Calu3 (cell line): ENCODE results near the gene ITGB7. TPM values are rescaled to one million over a fixed set of nuclear protein-coding genes. Genes with fewer than 3 reads are reported as not detected.

ENCODE experiments used
- BruUV-seq: library from RNA; stranded (reverse); fragments of 400-500 nt; replicated peaks from 2 replicates; lab custom pipeline; 2021; lab: Mats Ljungman, UMichigan
- CTCF ChIA-PET: fragments of 300-600 bp; sonication (Branson Sonifier 250); formaldehyde crosslinking; loops from one replicate; lab custom pipeline; 2022; ENCODE audit warnings: antibody characterized with exemption; lab: Charles Lee
- DNase-seq: peaks from one replicate; pipeline ENCODE4 v3.0.0; 2022
- H3K27ac Mint-ChIP-seq: one replicate; pipeline ENCODE4 v1.8.0; 2022; ENCODE audit warnings: mixed read lengths; ENCODE audit not compliant: unreplicated experiment
- H3K27me3 Mint-ChIP-seq: one replicate; pipeline ENCODE4 v1.8.0; 2022; ENCODE audit warnings: mixed read lengths; ENCODE audit not compliant: unreplicated experiment
- H3K36me3 Mint-ChIP-seq: one replicate; pipeline ENCODE4 v1.8.0; 2022; ENCODE audit warnings: mild to moderate bottlenecking, moderate library complexity, mixed read lengths; ENCODE audit not compliant: insufficient read depth, unreplicated experiment
- H3K4me1 Mint-ChIP-seq: one replicate; pipeline ENCODE4 v1.8.0; 2022; ENCODE audit warnings: mild to moderate bottlenecking, low read depth, mixed read lengths; ENCODE audit not compliant: unreplicated experiment
- H3K4me3 Mint-ChIP-seq: one replicate; pipeline ENCODE4 v1.8.0; 2022; ENCODE audit warnings: mild to moderate bottlenecking, low read depth, moderate library complexity, mixed read lengths; ENCODE audit not compliant: unreplicated experiment
- H3K9me3 Mint-ChIP-seq: one replicate; pipeline ENCODE4 v1.8.0; 2022; ENCODE audit warnings: low read depth, mixed read lengths; ENCODE audit not compliant: unreplicated experiment
- intact Hi-C: fragments of 100-400 bp; cut with micrococcal nuclease; formaldehyde crosslinking; loops from one replicate; pipeline ENCODE4 v1.10.0; 2022; ENCODE audit not compliant: unreplicated experiment
- total RNA-seq: library from RNA; stranded (reverse); gene quantifications from 2 replicates; pipeline ENCODE4 v1.2.3, GENCODE V29; 2022
- TF ChIP-seq, protein P1 (sequence below): fragments of 200-600 bp; IDR thresholded peaks from one replicate; pipeline ENCODE4 v1.8.0; 2022; ENCODE audit warnings: antibody characterized with exemption; ENCODE audit not compliant: unreplicated experiment

Gene ITGB7
- total RNA-seq, 1 experiment from 2014 or later: 4.3 TPM

DNA sequence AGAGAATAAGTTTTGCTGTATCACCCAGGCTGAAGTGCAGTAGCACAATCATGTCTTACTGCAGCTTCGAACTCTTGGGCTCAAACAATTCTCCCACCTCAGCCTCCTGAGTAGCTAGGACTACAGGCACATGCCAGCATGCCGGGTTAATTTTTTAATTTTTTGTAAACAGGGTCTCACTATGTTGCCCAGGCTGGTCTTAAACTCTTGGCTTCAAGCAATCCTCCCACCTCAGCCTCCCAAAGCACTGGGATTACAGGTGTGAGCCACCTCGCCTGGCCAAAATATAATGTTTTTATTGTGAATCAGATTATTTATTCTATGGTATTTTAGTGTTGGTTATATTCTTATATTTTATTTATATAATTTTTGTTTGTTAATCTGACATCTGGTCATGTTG lies 30.3 kb downstream of the ITGB7 start:
- Mint-ChIP-seq H3K9me3 (no peaks in the 10 kb centered on the region), H3K27me3 (no peaks in the 10 kb centered on the region), H3K27ac (no peak overlapping the region), H3K4me3 (no peak overlapping the region), H3K36me3 (peaks cover 22% of the 10 kb centered on the region), H3K4me1 (peaks cover 18% of the 10 kb centered on the region)
- TF ChIP-seq, protein P1, sequence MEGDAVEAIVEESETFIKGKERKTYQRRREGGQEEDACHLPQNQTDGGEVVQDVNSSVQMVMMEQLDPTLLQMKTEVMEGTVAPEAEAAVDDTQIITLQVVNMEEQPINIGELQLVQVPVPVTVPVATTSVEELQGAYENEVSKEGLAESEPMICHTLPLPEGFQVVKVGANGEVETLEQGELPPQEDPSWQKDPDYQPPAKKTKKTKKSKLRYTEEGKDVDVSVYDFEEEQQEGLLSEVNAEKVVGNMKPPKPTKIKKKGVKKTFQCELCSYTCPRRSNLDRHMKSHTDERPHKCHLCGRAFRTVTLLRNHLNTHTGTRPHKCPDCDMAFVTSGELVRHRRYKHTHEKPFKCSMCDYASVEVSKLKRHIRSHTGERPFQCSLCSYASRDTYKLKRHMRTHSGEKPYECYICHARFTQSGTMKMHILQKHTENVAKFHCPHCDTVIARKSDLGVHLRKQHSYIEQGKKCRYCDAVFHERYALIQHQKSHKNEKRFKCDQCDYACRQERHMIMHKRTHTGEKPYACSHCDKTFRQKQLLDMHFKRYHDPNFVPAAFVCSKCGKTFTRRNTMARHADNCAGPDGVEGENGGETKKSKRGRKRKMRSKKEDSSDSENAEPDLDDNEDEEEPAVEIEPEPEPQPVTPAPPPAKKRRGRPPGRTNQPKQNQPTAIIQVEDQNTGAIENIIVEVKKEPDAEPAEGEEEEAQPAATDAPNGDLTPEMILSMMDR: no peak
- intact Hi-C loops: no loop called here
- CTCF ChIA-PET: no interaction called here
- no peak for DNase-seq
- no TSS peak for BruUV-seq

DNA sequence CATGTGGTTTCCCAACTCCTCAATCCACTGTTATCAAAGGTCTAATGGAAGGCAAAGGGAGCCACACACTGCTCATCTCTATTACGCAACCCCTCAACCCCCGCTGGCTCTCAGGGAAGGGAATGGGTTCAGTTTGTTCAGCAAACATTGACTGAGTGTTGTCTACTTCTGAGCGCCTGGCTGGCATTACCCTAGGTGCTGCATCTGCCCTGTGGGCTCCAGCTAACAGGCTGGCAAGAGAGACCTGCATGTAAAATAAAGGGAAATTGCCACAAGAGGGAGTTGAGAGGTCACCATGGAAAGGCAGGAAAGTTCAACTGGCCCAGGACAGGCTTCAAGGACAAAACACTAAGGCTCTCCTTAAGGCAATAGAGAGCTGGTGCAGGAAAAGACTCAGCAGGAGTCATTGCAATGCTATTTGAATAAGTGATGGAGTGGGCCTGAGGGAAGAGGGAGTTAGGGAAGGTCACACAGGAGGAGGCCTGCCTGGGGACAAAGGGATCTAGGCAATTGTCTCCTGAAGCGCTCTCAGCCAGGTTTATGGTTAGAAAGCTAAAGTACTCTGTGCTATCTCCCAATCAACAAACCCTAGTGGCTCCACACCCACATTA lies 32.1 kb downstream of the ITGB7 start:
- Mint-ChIP-seq H3K27ac (no peak overlapping the region), H3K27me3 (no peaks in the 10 kb centered on the region), H3K9me3 (no peaks in the 10 kb centered on the region), H3K4me3 (no peak overlapping the region), H3K36me3 (peaks cover 5% of the 10 kb centered on the region), H3K4me1 (peaks cover 17% of the 10 kb centered on the region)
- intact Hi-C loops: no loop called here
- BruUV-seq: no TSS peak
- CTCF ChIA-PET: interaction anchor here (0.7 to 1.0 kb wide), 2 partner anchors 109 to 121 kb away, joined by 3 to 4 read pairs; partner anchors contain the start of gene PFDN5
- TF ChIP-seq, protein P1: no peak
- DNase-seq: no peak

DNA sequence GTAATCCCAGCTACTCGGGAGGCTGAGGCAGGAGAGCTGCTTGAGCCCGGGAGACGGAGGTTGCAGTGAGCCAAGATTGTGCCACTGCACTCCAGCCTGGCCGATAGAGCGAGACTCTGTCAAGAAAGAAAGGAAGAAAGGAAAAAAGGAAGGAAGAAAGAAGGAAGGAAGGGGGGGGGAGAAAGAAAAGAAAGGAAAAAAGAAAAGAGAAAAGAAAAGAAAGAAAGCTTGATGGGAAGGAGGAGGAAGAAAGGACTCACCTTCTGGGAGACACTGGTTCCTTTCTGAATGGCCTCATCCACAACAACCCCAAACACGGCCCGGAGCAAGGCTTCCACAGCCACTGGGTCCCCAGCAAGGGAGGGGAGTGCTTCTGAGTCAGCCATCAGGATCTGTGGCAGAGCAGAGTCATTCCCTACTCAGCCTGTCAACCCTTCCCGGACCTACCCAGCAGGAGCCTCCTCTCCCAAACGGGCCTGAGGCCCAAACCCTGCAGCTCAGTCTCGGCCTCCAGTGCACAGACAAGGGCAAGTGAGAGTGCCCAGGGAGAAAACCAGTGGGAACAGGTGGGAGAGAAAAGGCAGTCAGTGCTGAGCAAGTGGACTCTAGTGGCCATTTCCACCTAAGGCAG lies 33.9 kb downstream of the ITGB7 start:
- intact Hi-C loops: no loop called here
- no peak for DNase-seq
- no peaks in the 10 kb centered on the region for H3K36me3 Mint-ChIP-seq
- H3K4me3 Mint-ChIP-seq: no peak overlapping the region
- no TSS peak for BruUV-seq
- H3K27ac Mint-ChIP-seq: no peak overlapping the region
- CTCF ChIA-PET: interaction anchor here (0.6 kb wide), 1 partner anchor 101 kb away, joined by 3 read pairs; no protein-coding TSS in a partner anchor
- no peaks in the 10 kb centered on the region for H3K9me3 Mint-ChIP-seq
- peaks cover 8% of the 10 kb centered on the region for H3K4me1 Mint-ChIP-seq
- H3K27me3 Mint-ChIP-seq: no peaks in the 10 kb centered on the region
- TF ChIP-seq, protein P1: no peak

DNA sequence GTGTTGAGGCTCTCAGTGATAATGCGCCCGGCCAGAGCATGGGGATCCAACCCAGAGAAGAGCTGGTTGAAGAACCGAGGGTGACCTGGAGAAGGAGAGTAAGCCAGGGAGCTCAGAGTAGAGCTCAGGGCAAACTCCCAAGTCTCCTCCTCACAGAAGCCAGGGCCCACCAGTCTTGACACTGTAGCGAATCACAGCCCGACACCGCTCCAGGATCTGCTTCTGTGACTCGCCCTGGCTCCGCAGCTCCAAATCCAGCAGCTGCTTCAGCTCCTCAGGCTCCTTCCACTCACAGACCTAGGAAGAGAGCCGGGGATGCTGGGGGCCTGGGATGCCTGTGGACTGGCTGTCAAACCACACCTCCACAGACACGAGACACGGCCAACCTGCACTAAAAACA lies 34.7 kb downstream of the ITGB7 start:
- Mint-ChIP-seq H3K9me3 (no peaks in the 10 kb centered on the region), H3K4me1 (peaks cover 8% of the 10 kb centered on the region), H3K27me3 (no peaks in the 10 kb centered on the region), H3K36me3 (no peaks in the 10 kb centered on the region), H3K27ac (no peak overlapping the region), H3K4me3 (no peak overlapping the region)
- intact Hi-C loops: no loop called here
- CTCF ChIA-PET: no interaction called here
- BruUV-seq: no TSS peak
- TF ChIP-seq, protein P1: no peak
- no peak for DNase-seq
